A673 (cell line): ENCODE results near the gene HNRNPA3.

Experiments
- EZH2 ChIP-seq: fragments of 200-600 bp; sonication (generic); IDR thresholded peaks from 2 replicates; pipeline ENCODE4 v1.6.1; 2017; ENCODE audit warnings: borderline replicate concordance, low read depth, mild to moderate bottlenecking, mixed read lengths, antibody characterized with exemption, low read length; ENCODE audit not compliant: poor library complexity, severe bottlenecking
- TF ChIP-seq, protein P1 (sequence below): fragments of 300-800, 200-600 bp; sonication (generic); conservative IDR thresholded peaks from 2 replicates; pipeline ENCODE4 v1.5.1; 2017; ENCODE audit warnings: low read depth, mild to moderate bottlenecking, antibody characterized with exemption, low read length, moderate library complexity, mixed read lengths

DNA sequence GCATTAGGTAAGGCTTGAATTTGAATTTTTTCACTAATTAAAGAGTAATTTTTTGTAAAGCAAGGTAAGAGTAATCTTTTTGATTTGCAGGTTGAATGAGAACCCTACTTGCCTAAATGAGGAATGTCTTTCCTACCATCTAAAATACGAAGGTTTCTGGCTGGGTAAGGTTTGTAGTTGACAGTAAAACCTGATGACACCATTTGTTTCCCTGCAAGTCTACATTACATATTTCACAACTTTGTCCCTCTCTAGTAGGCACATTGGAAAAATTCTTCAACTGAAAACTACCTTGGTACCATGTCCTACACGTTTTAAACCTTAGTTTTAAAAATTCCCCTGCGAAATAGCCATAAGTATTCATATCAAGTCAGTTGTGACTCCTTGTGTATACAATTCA lies 9.4 kb downstream of the HNRNPA3 start:
- TF ChIP-seq, protein P1, sequence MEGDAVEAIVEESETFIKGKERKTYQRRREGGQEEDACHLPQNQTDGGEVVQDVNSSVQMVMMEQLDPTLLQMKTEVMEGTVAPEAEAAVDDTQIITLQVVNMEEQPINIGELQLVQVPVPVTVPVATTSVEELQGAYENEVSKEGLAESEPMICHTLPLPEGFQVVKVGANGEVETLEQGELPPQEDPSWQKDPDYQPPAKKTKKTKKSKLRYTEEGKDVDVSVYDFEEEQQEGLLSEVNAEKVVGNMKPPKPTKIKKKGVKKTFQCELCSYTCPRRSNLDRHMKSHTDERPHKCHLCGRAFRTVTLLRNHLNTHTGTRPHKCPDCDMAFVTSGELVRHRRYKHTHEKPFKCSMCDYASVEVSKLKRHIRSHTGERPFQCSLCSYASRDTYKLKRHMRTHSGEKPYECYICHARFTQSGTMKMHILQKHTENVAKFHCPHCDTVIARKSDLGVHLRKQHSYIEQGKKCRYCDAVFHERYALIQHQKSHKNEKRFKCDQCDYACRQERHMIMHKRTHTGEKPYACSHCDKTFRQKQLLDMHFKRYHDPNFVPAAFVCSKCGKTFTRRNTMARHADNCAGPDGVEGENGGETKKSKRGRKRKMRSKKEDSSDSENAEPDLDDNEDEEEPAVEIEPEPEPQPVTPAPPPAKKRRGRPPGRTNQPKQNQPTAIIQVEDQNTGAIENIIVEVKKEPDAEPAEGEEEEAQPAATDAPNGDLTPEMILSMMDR: no peak
- no peak for TF ChIP-seq EZH2
